MCF 10A (cell line): ENCODE results near the gene ADAMTS13. TPM values are rescaled to one million over a fixed set of nuclear protein-coding genes. Genes with fewer than 3 reads are reported as not detected.
"Not testable (repeated sequence)": the region's sequence is repeated elsewhere in the genome, so short reads cannot be mapped to it uniquely, and the experiment has no call there.

Experiments
- BruUV-seq: library from RNA; stranded (reverse); fragments of 400-500 nt; replicated peaks from 2 replicates; lab custom pipeline; 2021; lab: Mats Ljungman, UMichigan
- CTCF ChIA-PET: fragments of 300-600 bp; sonication (Branson Sonifier 250); formaldehyde crosslinking; extraction: SDS; loops from one replicate; lab custom pipeline; 2021; ENCODE audit warnings: antibody characterized with exemption, inconsistent platforms; lab: Yijun Ruan, JAX
- POLR2A ChIA-PET: fragments of 300-600, 350-650 bp; sonication (Branson Sonifier 250); formaldehyde crosslinking; extraction: SDS; loops from one replicate; lab custom pipeline; 2020; ENCODE audit warnings: antibody characterized with exemption, inconsistent platforms; lab: Yijun Ruan, JAX
- DNase-seq: peaks from one replicate; pipeline ENCODE4 v3.0.0-alpha.2; 2018; ENCODE audit not compliant: unreplicated experiment
- H3K27ac Mint-ChIP-seq: one replicate; pipeline ENCODE4 v1.8.0; 2022; ENCODE audit warnings: mild to moderate bottlenecking, low read depth, mixed read lengths; ENCODE audit not compliant: unreplicated experiment
- H3K27me3 Mint-ChIP-seq: one replicate; pipeline ENCODE4 v1.8.0; 2022; ENCODE audit warnings: mixed read lengths; ENCODE audit not compliant: insufficient read depth, unreplicated experiment
- H3K36me3 Mint-ChIP-seq: one replicate; pipeline ENCODE4 v1.8.0; 2022; ENCODE audit warnings: mild to moderate bottlenecking, moderate library complexity, mixed read lengths; ENCODE audit not compliant: insufficient read depth, unreplicated experiment
- H3K4me1 Mint-ChIP-seq: one replicate; pipeline ENCODE4 v1.8.0; 2022; ENCODE audit warnings: mixed read lengths; ENCODE audit not compliant: insufficient read depth, unreplicated experiment
- H3K4me3 Mint-ChIP-seq: one replicate; pipeline ENCODE4 v1.8.0; 2022; ENCODE audit warnings: mild to moderate bottlenecking, moderate library complexity, mixed read lengths; ENCODE audit not compliant: unreplicated experiment
- H3K9me3 Mint-ChIP-seq: one replicate; pipeline ENCODE4 v1.8.0; 2022; ENCODE audit warnings: mixed read lengths; ENCODE audit not compliant: unreplicated experiment
- CTCF ChIP-seq: fragments of 200-600 bp; IDR thresholded peaks from one replicate; pipeline ENCODE4 v1.8.0; 2022; ENCODE audit warnings: antibody characterized with exemption, mild to moderate bottlenecking; ENCODE audit not compliant: unreplicated experiment
- intact Hi-C: fragments of 100-400 bp; cut with micrococcal nuclease; formaldehyde crosslinking; loops from 2 replicates; pipeline ENCODE4 v1.14.1; 2022
- total RNA-seq: library from RNA; stranded (reverse); gene quantifications from 2 replicates; pipeline ENCODE4 v1.2.3, GENCODE V29; 2022

Gene ADAMTS13
- total RNA-seq, 1 experiment from 2014 or later: 4.1 TPM

- no peak for DNase-seq
- no peaks in the 10 kb centered on the region for H3K9me3 Mint-ChIP-seq
- H3K27me3 Mint-ChIP-seq: peaks cover 15% of the 10 kb centered on the region
- no peaks in the 10 kb centered on the region for H3K4me1 Mint-ChIP-seq
- POLR2A ChIA-PET: interaction anchor here (1.5 to 1.8 kb wide), 2 partner anchors 14 to 69 kb away, joined by 5 read pairs; partner anchors contain the start of gene CACFD1
- no peak overlapping the region for H3K4me3 Mint-ChIP-seq
- TF ChIP-seq CTCF: no peak
- intact Hi-C loops: no loop called here
- BruUV-seq: no TSS peak
- CTCF ChIA-PET: interaction anchor here (1.4 to 1.6 kb wide), 2 partner anchors 8 to 25 kb away, joined by 3 to 4 read pairs; no protein-coding TSS in a partner anchor
- no peaks in the 10 kb centered on the region for H3K36me3 Mint-ChIP-seq
- H3K27ac Mint-ChIP-seq: no peak overlapping the region
Observed at GRCh38 chr9:133445293-133445969, 23.3 kb downstream of the ADAMTS13 start.

DNA sequence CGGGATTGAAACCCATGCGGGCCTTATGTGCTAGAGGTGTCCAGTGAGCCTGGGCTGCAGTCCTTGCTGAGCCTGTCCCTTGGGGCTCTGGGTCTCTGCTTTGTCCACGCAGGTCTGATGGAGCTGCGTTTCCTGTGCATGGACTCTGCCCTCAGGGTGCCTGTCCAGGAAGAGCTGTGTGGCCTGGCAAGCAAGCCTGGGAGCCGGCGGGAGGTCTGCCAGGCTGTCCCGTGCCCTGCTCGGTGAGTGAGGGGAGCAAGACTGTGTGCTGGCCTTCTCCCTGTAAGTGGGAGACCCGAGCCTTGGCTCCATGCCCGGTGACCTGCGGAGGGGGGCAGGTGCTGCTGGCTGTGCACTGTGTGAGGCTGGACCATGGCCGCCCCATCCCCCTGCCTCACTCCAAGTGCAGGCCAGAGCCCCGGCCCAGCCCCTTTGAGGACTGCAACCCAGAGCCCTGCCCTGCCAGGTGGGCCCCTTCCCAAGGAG is 26.4 kb downstream of the ADAMTS13 start:
- Mint-ChIP-seq H3K4me3 (no peak overlapping the region), H3K4me1 (no peaks in the 10 kb centered on the region), H3K27me3 (peaks cover 15% of the 10 kb centered on the region), H3K36me3 (no peaks in the 10 kb centered on the region), H3K9me3 (no peaks in the 10 kb centered on the region), H3K27ac (no peak overlapping the region)
- no peak for DNase-seq
- BruUV-seq: no TSS peak
- POLR2A ChIA-PET: no interaction called here
- intact Hi-C loops: no loop called here
- CTCF ChIA-PET: interaction anchor here (0.6 kb wide), 1 partner anchor 46 kb away, joined by 3 read pairs; no protein-coding TSS in a partner anchor
- TF ChIP-seq CTCF: no peak

GRCh38 chr9:133449760-133450159 is 27.6 kb downstream of the ADAMTS13 start:
- Mint-ChIP-seq H3K4me1 (no peaks in the 10 kb centered on the region), H3K27ac (no peak overlapping the region), H3K9me3 (no peaks in the 10 kb centered on the region), H3K4me3 (no peak overlapping the region), H3K27me3 (peaks cover 15% of the 10 kb centered on the region), H3K36me3 (no peaks in the 10 kb centered on the region)
- intact Hi-C loops: no loop called here
- POLR2A ChIA-PET: interaction anchor here (1.0 to 1.3 kb wide), 2 partner anchors 10 to 14 kb away, joined by 3 to 7 read pairs; partner anchors contain the start of gene CACFD1
- CTCF ChIA-PET: interaction anchor here (1.0 to 1.8 kb wide), 2 partner anchors 13 to 20 kb away, joined by 3 to 4 read pairs; no protein-coding TSS in a partner anchor
- TF ChIP-seq CTCF: no peak
- BruUV-seq: no TSS peak
- DNase-seq: peak; percentile 79

DNA sequence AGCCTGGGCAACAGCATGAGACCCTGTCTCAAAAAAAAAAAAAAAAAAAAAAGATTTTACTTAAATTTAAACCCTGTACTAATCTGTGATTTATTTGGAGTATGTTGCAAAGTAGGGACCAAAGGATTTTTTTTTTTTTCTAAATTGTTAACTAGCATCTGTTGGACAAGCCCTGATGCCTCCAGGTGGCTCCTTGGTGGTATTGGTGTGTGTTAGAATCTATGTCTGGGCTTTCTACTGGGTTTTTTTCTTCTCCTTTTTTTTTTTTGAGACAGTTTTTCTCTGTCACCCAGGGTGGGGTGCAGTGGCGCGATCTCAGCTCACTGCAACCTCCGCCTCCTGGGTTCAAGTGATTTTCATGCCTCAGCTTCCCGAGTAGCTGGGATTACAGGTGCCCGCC is 29.7 kb downstream of the ADAMTS13 start:
- H3K27ac Mint-ChIP-seq, DNase-seq, BruUV-seq, intact Hi-C loops, H3K4me3 Mint-ChIP-seq, H3K4me1 Mint-ChIP-seq, H3K27me3 Mint-ChIP-seq, H3K36me3 Mint-ChIP-seq, POLR2A ChIA-PET, H3K9me3 Mint-ChIP-seq: not testable (repeated sequence)
- CTCF ChIA-PET: interaction anchor here (0.6 kb wide), 1 partner anchor 528 kb away, joined by 3 read pairs; no protein-coding TSS in a partner anchor
